IPS-18a (cell line): Measurements from ENCODE around the gene SLC24A3.

ENCODE experiments used
- H3K27ac ChIP-seq: one replicate; pipeline ENCODE4 v1.5.1; 2013; ENCODE audit warnings: low read length
- H3K27me3 ChIP-seq: one replicate; pipeline ENCODE4 v1.6.1; 2013; ENCODE audit warnings: mild to moderate bottlenecking, low read length; ENCODE audit not compliant: control insufficient read depth, insufficient read depth
- H3K36me3 ChIP-seq: one replicate; pipeline ENCODE4 v1.6.1; 2013; ENCODE audit warnings: low read depth, low read length; ENCODE audit not compliant: control insufficient read depth
- H3K4me1 ChIP-seq: one replicate; pipeline ENCODE4 v1.6.1; 2013; ENCODE audit warnings: low read depth, low read length; ENCODE audit not compliant: control insufficient read depth
- H3K4me3 ChIP-seq: one replicate; pipeline ENCODE4 v1.5.1; 2013; ENCODE audit warnings: low read length
- H3K9ac ChIP-seq: one replicate; pipeline ENCODE4 v1.6.1; 2013; ENCODE audit warnings: mild to moderate bottlenecking, low read length, moderate library complexity
- H3K9me3 ChIP-seq: one replicate; pipeline ENCODE4 v1.6.1; 2013; ENCODE audit warnings: low read depth, low read length; ENCODE audit not compliant: control insufficient read depth

SLC24A3 gene

DNA sequence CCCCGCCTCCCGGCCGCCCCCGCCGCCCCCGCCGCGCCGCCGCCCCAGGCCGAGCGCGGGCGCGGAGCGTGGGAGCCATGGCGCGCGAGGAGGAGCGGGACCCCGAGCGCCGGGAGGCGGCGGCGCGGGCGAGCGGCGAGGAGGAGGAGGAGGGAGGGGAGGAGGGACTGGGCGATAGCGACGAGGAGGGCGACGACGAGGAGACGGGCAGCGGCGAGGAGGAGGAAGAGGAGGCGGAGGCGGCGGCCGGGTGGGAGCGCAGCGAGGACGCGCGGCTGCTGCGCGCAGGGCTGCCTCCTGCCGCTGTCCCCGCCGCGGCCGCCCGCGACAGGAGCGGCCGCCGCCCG, at the start of gene SLC24A3:
Gene SLC24A3 (plus strand): TSS at position 174 of the 347 bp plus-strand sequence.
- no peak within 1 kb of the TSS for H3K27ac ChIP-seq
- H3K4me1 ChIP-seq: peaks cover 17% of the 10 kb centered on the region
- H3K36me3 ChIP-seq: no peaks in the 10 kb centered on the region
- H3K9ac ChIP-seq: peak within 1 kb of the TSS; percentile 33
- H3K4me3 ChIP-seq: peak within 1 kb of the TSS; percentile 59
- H3K27me3 ChIP-seq: peaks cover 25% of the 10 kb centered on the region
- H3K9me3 ChIP-seq: no peaks in the 10 kb centered on the region

DNA sequence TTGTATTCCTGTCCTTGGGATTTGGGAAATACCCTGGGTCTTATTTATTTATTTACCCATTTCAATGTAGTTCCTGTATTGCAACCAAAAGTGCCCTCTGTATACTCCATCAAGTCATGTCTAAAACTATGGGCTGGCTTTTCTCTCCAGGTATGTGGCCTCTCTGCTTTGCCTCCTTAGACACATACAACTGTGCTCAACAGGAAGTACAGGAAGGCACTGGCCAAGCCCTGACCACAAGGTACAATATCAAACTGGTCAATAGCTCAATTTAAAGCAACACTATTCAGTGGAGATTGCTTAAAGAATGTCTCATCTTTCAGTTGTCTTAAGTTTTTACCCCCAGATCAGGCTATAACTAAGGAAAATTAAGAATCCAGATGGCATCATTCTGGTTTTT, 42.3 kb upstream of the SLC24A3 start:
- no peak overlapping the region for H3K9ac ChIP-seq
- peaks cover 10% of the 10 kb centered on the region for H3K9me3 ChIP-seq
- H3K4me1 ChIP-seq: no peaks in the 10 kb centered on the region
- no peak overlapping the region for H3K4me3 ChIP-seq
- H3K36me3 ChIP-seq: no peaks in the 10 kb centered on the region
- H3K27ac ChIP-seq: no peak overlapping the region
- H3K27me3 ChIP-seq: no peaks in the 10 kb centered on the region

GRCh38 chr20:19172637-19173036, 39.8 kb upstream of the SLC24A3 start:
- no peak overlapping the region for H3K9ac ChIP-seq
- H3K4me3 ChIP-seq: no peak overlapping the region
- H3K4me1 ChIP-seq: no peaks in the 10 kb centered on the region
- H3K36me3 ChIP-seq: no peaks in the 10 kb centered on the region
- H3K27me3 ChIP-seq: no peaks in the 10 kb centered on the region
- H3K9me3 ChIP-seq: peaks cover 7% of the 10 kb centered on the region
- H3K27ac ChIP-seq: no peak overlapping the region

DNA sequence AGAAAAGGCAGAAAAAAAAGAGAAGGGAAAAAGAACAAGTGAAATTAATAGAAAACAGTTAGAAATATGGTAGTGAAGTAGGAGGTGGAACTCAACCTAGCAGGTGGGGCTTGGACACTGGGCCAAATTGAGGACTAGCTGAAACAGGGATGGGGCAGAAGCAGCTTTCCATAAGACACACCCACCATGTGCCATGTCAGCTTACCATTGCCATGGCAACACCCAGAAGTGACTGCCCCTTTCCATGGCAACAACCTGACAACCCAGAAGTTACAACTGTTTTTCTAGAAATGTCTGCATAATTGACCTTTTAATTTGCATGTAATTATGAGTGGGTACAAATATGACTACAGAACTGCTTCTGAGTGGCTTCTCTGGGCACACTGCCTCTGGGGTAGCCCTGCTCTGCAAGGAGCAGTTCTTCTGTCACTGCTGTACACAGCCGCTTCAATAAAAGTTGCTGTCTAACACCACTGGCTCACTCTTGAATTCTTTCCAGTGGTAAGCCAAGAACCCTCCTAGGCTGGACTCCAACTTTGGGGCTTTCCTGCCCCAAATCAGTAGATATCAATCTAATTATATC, 35.9 kb upstream of the SLC24A3 start:
- H3K27me3 ChIP-seq: no peaks in the 10 kb centered on the region
- H3K9me3 ChIP-seq: no peaks in the 10 kb centered on the region
- H3K9ac ChIP-seq: no peak overlapping the region
- no peak overlapping the region for H3K27ac ChIP-seq
- no peak overlapping the region for H3K4me3 ChIP-seq
- no peaks in the 10 kb centered on the region for H3K36me3 ChIP-seq
- no peaks in the 10 kb centered on the region for H3K4me1 ChIP-seq

- H3K27ac ChIP-seq: no peak overlapping the region
- H3K27me3 ChIP-seq: no peaks in the 10 kb centered on the region
These were observed 30.9 kb upstream of the SLC24A3 start for GRCh38 chr20:19181552-19181951.

GRCh38 chr20:19185083-19185482, 27.4 kb upstream of the SLC24A3 start:
- Histone ChIP-seq H3K9ac (no peak overlapping the region), H3K4me1 (no peaks in the 10 kb centered on the region), H3K27me3 (no peaks in the 10 kb centered on the region), H3K9me3 (no peaks in the 10 kb centered on the region), H3K4me3 (no peak overlapping the region), H3K36me3 (no peaks in the 10 kb centered on the region), H3K27ac (no peak overlapping the region)

More at GRCh38 chr20:19181552-19181951, 30.9 kb upstream of the SLC24A3 start:
- Histone ChIP-seq H3K4me1 (no peaks in the 10 kb centered on the region), H3K36me3 (no peaks in the 10 kb centered on the region), H3K9me3 (no peaks in the 10 kb centered on the region), H3K9ac (no peak overlapping the region), H3K4me3 (no peak overlapping the region)

DNA sequence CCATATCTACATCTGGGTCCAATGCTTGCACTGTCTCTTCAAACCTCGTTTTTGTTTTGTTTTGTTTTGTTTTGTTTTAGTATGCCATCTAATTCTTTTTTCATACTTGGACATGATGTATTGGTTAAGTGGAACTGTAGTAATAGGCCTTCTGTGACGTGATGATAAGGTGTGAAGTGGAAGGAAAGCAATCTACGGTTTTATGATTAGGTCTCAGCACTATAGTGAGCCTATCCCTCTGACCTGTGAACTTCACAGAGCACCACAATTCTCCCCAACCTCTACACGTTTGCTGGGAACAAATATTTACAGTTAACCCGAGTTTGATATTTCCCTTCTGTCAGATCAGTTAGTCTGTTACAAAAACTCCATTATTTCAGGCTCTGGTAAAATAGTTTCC, 19.1 kb upstream of the SLC24A3 start:
- Histone ChIP-seq H3K4me3 (no peak overlapping the region), H3K4me1 (no peaks in the 10 kb centered on the region), H3K9me3 (no peaks in the 10 kb centered on the region), H3K9ac (no peak overlapping the region), H3K36me3 (no peaks in the 10 kb centered on the region), H3K27me3 (no peaks in the 10 kb centered on the region), H3K27ac (no peak overlapping the region)

- Histone ChIP-seq H3K4me3 (no peak overlapping the region), H3K27ac (no peak overlapping the region), H3K9ac (no peak overlapping the region), H3K4me1 (peaks cover 29% of the 10 kb centered on the region), H3K9me3 (no peaks in the 10 kb centered on the region), H3K27me3 (peaks cover 2% of the 10 kb centered on the region), H3K36me3 (no peaks in the 10 kb centered on the region)
These were observed 6.5 kb upstream of the SLC24A3 start for GRCh38 chr20:19205981-19206396.

DNA sequence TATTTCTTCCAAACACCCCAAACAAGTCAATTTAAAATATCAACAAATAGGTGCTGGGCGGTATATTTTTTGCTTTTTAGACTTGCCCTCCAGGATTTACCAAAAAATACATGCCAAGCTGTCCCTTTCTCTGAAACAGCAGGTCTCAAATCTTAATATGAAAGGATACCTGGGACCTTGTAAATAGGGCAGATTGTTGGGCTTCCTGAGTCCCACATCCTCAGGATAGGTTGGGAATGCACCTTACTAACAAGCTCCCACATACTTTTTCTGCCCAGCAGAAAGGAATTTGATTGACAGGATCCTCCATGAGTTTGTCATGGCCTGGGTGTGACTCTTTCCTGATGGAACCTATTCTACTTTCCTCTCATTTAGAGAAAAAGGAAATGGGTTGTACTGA, 4.9 kb upstream of the SLC24A3 start:
- no peaks in the 10 kb centered on the region for H3K9me3 ChIP-seq
- H3K9ac ChIP-seq: no peak overlapping the region
- peak overlapping the region; percentile 21 for H3K27ac ChIP-seq
- peaks cover 29% of the 10 kb centered on the region for H3K4me1 ChIP-seq
- no peak overlapping the region for H3K4me3 ChIP-seq
- peaks cover 10% of the 10 kb centered on the region for H3K27me3 ChIP-seq
- H3K36me3 ChIP-seq: no peaks in the 10 kb centered on the region

DNA sequence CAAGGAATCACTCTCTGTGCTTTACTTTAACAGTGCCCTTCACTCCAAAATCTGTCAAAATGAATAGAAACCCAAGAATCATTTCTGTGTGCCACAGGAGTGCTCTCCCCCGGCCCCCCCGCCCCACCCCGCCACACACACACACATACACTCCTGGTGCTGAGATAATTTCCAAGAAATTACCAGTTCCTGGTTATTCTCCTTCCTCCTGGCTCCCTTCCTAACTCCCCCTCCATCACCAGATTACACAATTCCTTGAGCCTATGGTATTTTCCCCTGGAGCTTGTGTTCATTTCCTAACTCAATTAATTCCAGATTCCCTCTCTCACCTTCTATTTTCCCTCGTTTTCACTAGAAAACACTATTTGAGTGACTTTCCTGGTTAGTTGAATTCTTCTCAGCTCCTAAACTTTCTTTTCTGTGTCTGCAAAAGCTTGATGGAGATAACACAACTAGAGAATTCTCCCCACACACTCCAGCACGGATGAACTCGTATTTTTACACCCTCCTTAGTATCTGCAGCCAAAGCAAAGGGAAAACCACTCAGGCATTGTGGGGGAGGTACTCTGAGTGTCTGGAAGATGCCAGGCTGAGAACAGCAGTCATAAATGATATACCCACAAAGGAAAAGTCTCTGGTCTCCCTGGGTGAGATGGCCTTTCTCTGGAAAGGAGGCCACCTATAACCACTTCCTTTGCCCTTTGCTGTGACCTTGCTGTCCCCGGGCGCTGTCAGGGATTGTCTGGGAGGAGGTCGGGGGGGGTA, 1.9 kb upstream of the SLC24A3 start:
- Histone ChIP-seq H3K9ac (no peak overlapping the region), H3K4me1 (peaks cover 31% of the 10 kb centered on the region), H3K36me3 (no peaks in the 10 kb centered on the region), H3K4me3 (no peak overlapping the region), H3K9me3 (no peaks in the 10 kb centered on the region), H3K27ac (no peak overlapping the region), H3K27me3 (peaks cover 25% of the 10 kb centered on the region)

GRCh38 chr20:19211252-19211651, 1.2 kb upstream of the SLC24A3 start:
- Histone ChIP-seq H3K27me3 (peaks cover 25% of the 10 kb centered on the region), H3K4me1 (peaks cover 27% of the 10 kb centered on the region), H3K4me3 (peak overlapping the region; percentile 54)

More at GRCh38 chr20:19211252-19211651, 1.2 kb upstream of the SLC24A3 start:
- H3K9ac ChIP-seq: no peak overlapping the region
- H3K9me3 ChIP-seq: no peaks in the 10 kb centered on the region
- H3K36me3 ChIP-seq: no peaks in the 10 kb centered on the region
- H3K27ac ChIP-seq: no peak overlapping the region
